Stimulated activated CD8-positive, alpha-beta memory T cell treated with anti-CD3 and anti-CD28 coated beads, Interleukin-15, amount 100 ng/mL, for 4 hours (primary cell): ENCODE data around the gene UBE3C.
A peak's percentile ranks its signal among the peaks of the same experiment; 100 is the strongest.
"Not testable (repeated sequence)": the region's sequence is repeated elsewhere in the genome, so short reads cannot be mapped to it uniquely, and the experiment has no call there.

Experiments
- DNase-seq, 2 donors: peaks; one replicate each; pipeline ENCODE4 v3.0.0-alpha.2; 2020; ENCODE audit warnings: low read depth in 2 of 2

Gene UBE3C

DNA sequence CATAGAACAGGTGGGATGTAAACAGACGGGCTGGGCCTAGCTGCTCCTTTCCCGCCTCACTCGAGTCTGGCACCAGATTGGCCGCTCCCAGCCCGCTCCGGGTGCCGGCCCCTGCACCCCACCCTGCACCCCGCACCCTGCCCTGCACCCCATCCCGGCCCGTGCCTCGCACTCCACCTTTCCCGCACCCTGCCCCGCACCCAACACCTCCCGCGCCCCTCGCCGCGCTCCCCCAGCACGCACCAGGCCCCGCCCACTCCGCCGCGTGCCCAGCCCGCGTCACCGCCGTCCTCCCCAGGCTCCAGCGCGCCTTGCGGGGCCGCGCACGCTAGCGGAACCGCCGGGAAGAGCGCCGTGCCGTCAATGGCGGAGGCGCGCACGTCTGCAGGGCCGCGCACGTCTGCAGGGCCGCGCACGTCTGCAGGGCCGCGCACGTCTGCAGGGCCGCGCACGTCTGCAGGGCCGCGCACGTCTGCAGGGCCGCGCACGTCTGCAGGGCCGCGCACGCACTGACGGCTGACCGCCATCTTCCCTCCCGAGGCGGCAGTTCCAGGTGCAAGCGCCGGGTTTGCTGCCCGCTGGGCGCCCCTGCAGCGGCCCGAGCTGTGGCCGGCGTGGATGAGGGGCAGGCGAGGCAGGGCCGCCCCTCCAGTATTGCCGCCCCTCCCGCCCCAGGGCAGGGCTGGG lies at the start of gene UBE3C:
Gene UBE3C, plus strand, starts transcription at position 503 of the 687 bp plus-strand sequence. CDS start 347 bp downstream, outside the sequence.
- DNase-seq = peak; percentile 78 to 83

DNA sequence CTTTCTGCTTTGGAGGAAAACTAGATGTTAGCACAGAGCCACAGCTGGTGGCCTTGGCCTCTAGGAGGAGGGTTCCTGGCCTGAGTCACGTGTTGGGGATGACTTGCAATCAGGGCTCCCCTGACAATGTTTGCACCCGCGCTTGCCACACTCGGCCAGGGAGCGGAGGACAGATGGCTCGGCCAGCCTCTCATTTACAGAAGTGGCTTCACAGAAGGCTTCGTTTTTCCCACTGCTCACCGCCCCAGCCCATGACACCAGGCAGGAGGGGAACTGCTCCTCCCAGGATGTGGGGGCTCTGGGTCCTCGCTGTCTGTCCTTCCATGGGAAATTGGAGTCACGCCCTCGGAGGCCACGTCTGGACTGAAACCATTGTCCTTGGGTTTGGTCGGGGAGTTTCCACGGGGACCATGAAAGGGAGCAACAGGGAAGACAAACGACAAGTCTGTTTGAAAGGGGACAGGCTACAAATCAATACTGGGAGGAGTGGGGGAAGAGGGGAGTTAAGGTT lies 49.6 kb upstream of the UBE3C start:
- DNase-seq = no peak

DNA sequence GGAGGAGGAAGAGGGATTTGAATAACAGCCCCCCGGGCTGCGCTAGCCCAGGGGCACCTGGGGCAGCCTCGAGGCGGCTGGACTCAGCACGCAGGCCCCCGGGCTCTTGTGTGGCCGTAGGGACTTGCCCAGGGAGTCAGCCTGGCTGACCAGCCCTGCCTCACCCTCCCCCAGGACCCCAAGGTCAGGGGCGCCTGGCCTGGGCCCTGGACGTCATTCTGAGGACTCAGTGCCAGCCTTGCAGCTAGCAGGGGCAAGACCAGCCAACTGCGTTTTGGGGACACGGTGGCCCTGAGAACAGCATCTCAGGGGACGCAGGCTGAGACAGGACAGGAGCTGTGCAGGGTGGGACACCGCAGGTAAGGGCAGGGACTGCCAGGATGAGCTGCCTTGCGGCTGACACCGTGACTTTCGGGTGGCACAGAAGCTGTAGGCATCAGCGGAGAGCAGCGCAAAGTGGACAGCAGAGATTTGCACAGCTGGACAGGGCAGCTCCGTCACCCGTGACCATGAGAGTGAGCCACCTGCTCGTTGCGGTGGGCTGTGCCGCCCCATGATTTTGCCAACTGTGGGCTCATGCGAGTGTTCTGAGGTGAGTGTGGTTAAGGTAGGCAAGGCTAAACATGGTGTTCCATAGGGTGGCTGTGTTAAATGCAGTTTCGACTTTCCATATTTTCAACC lies 48.1 kb upstream of the UBE3C start:
- DNase-seq = no peak

DNA sequence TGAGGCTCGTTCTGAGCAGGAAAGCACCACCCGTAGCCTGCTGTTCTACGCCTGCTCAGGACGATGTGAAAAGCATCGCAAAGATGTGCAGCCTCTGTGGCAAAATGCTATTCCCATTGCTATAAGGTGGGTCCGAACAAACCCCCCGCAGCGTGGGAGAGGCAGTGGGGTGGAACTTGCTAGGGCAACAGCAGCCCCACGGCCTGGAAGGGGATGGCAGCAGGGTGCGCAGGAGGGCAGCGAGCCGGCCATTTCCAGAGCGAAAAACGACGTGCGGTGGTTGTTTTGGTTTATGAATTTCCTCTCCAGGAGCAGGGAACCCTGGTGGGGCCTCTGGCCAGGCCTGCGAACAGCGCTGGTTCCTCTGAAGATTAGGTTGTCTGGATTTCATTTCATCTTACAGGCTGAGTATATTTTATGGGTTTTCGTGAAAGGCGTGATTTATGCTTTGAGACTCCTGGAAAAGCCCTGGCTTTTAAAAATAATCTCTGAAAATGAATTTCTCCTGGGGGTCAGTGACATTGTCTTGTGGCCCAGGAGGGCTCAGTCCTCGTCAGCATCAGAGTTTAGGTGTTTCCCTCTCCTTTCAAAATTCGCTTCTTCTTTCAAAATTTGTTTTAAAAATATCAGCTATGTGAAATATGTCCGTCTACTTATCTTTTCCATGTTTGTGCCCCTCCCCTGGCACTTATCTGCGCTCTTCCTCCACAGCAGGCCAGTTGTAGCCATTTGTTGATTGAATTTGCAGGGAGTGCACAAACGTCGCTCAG lies 42.3 kb upstream of the UBE3C start:
- no peak for DNase-seq

DNA sequence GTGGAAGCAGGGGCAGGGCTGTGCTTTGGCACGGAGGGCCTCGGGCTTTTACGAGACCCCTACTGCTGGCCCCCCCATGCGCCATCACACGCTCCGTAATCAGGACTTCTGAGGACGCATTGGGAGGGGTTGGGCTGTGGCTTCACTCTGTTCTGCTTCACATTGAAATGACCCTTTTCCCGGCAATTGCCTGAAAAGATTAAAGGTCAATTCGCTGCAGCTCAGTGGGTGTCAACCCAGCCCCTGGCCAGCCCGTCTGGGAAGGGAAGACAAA lies 41.7 kb upstream of the UBE3C start:
- DNase-seq = no peak

DNA sequence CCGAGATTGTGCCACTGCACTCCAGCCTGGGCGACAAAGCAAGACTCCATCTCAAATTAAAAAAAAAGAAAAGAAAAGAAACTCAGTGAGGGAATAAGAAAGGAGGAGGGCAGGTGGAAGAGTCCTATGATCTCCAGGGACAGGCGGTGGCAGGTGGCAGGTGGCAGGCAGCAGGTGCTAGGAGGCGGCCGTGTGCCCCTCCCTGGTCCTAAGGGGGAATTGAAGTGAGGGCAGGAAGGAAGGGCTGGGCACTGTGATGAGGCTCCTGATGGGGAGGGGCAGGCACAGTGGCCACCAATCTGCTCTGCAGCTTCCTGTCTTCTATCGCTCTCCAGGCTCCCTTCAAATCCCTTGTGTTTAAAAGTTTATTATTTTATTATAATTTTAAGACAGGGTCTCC lies 41.2 kb upstream of the UBE3C start:
- no peak for DNase-seq

DNA sequence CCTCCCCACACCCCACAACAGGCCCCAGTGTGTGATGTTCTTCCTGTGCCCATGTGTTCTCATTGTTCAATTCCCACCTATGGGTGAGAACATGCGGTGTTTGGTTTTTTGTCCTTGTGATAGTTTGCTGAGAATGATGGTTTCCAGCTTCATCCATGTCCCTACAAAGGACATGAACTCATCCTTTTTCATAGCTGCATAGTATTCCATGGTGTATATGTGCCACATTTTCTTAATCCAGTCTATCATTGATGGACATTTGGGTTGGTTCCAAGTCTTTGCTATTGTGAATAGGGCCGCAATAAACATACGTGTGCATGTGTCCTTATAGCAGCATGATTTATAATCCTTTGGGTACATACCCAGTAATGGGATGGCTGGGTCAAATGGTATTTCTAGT lies 38.7 kb upstream of the UBE3C start:
- DNase-seq = not testable (repeated sequence)

DNA sequence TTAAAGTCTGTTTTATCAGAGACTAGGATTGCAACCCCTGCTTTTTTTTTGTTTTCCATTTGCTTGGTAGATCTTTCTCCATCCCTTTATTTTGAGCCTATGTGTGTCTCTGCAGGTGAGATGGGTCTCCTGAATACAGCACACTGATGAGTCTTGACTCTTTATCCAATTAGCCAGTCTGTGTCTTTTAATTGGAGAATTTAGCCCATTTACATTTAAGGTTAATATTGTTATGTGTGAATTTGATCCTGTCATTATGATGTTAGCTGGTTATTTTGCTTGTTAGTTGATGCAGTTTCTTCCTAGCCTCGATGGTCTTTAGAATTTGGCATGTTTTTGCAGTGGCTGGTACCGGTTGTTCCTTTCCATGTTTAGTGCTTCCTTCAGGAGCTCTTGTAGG lies 35.1 kb upstream of the UBE3C start:
- not testable (repeated sequence) for DNase-seq

DNA sequence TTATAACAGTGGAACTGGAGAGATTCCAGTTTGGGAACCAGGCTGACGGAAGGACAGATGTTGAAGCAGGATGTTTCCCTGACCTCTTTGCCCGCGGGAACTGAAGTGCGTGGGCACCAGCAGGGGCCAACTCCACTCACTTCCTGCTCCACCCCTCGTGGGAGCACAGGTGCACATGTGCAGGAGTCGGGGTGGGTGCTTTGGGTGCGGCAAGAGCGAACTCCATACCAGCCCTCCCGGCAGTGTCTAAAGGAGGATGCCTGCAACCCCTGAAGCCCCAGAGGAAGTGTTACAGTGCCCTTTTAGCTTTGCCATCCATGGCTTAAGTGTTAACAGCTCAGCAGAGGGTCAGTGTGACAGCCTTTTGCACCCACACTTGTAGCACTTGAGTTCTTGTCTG lies 27.4 kb upstream of the UBE3C start:
- no peak for DNase-seq

DNA sequence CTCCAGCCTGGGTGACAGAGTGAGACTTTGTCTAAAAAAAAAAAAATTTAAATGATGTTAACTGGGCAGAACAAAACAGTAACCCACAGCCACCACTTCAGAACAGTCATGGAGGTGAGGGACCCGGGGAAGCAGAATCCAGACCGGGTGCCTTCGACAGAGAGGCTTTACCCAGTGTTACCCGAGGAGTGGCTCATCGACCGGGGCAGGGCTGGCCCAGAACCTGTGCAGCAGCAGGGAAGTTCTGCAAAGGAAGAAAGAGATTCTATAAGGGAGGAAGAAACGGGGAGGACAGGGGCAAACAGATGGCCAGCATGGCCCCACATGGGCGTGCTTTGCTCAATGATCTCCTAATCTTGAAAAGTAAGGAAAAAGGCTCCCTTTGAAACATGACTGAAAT lies 26.0 kb upstream of the UBE3C start:
- DNase-seq = no peak

DNA sequence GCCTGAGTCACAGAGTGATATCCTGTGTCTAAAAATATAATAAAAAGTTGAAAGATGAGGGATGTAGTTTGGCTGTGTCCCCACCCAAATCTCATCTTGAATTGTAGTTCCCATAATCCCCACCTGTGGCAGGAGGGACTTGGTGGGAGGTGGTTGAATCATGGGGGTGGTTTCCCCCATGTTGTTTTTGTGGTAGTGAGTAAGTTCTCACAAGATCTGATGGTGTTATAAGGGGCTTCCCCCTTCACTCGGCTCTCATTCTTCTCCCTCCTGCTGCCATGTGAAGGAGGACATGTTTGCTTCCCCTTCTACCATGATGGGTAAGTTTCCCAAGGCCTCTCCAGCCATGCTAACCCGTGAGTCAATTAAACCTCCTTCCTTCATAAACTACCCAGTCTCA lies 25.1 kb upstream of the UBE3C start:
- no peak for DNase-seq

DNA sequence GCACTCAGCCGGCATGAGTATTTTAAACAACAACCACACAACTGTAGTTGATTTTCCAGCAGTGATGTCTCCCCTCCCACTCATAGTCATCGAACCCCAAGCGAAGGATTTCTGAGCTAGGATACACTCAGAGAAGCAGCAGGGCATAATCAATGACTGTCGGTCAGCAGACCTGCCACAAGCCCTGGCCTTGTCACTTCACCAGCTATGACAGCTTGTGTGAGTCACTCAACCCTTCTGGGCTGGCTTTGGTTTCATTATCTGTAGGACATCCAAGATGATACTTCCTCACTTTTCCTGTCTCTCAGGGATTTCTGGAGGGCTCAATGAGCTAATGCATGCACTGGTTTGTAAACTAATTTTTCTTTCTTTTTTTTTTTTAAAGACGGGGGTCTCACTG lies 22.0 kb upstream of the UBE3C start:
- no peak for DNase-seq

DNA sequence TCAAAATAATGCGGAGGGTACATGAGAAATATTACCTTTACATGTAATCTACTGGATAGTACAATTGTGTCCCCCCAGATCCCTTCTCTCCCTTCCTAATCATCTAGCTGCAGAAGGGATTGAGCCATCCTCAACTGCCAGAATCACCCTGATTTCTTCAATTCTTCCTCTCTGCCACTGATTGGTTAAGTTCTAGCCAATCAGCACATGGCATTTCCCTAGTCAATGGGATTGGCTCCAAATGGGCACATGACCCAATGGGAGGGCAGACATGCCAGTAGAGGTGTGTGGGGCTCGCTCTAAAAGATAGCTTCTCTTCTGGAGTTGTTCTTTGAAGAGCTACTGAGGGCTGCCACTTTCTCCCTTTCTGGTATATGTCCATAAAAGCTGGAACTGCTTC lies 20.9 kb upstream of the UBE3C start:
- no peak for DNase-seq

DNA sequence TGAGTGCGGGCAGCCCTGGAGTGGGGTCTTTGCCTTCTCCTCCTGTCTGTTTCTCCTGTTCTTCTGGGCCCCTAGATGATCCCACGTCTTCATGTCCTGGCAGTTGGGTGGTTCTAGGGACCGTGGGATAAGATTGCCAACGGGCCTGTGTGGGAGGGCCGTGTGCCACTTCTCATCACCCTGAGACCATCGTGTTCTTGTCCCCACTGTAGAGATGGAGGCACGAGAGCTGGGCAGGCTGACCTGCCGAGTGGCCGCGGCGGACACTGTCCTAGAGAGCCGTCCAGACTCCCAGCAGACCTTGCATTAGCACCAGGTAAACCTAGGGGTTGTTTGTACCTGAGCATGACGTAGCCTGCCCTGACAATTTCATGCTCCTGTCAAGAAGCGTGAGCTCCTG lies 18.5 kb upstream of the UBE3C start:
- no peak for DNase-seq

DNA sequence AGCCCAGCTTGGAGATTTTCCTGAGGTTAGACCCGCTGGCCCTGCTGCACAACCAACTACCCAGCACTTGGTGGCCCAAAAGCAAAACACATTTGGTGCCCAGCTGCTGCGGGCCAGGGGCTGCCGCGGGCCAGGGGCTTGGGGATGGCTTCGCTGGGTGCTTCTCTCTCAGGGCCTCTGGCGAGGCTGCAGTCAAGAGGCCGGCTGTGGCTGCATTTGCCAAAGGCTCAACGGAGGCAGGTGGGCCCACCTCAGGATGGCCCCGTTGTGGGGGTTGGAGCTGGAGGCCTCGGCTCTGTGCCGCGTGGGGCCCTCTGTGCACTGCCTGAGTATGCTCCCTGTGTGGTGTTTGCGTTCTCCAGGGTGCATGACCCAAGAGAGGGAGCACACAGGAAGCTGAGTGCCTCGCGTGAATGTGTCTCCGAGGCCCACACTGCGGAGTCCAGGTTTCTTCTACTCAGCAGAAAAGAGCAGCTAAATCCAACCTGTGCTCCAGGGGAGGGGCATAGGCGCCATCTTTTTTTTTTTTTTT lies 17.5 kb upstream of the UBE3C start:
- DNase-seq = no peak

DNA sequence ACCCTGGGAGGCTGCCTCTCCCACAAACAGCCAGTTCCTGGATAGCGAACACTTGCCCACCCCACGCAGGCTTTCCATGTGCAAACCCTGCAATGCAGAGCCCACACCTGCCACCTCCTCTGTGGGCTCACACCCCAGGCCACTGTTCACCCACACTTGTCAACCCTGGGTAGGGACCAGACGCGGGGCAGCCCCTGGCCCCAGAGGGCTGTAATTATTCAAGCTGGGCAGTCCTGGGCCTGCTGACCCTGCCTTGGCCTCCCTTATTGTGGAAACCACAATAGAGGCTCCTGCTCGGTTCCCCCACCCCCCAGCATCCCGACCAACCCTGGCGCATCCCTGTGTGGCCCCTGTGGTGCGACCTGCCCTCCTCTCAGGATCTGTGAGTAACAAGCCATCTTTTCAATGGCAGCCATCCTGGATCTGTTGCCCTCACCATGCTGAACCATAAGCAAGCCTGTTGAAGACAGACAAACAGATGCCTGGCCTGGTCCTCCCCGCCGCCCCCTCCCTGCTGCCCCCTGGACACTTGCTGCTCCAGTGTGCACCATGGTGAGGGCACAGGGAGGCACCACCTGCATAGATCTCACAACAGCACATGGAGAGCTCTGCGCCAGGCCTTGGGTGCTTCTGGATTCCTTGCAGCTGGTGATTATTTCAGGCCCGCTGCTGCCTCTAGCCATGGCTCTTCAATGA lies 15.8 kb upstream of the UBE3C start:
- DNase-seq = no peak

DNA sequence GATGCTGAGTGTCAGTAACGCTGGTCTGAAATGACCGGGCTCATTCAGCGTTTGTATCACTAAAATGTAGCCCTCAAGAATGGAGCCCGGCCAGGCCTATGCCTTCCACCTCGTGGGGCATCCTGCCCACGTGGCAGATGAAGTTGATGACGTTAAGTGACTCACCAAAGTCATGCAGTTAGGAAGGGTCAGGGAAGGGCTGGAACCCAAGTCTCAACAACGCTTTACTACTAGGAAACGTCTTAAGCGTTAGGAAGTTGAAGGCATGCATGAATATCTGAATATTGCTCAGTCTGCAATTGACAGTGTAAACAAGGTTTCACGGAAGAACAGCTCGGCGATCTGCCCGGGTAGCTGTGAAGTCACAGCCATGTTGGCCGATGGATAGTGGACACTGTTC lies 14.0 kb upstream of the UBE3C start:
- no peak for DNase-seq

DNA sequence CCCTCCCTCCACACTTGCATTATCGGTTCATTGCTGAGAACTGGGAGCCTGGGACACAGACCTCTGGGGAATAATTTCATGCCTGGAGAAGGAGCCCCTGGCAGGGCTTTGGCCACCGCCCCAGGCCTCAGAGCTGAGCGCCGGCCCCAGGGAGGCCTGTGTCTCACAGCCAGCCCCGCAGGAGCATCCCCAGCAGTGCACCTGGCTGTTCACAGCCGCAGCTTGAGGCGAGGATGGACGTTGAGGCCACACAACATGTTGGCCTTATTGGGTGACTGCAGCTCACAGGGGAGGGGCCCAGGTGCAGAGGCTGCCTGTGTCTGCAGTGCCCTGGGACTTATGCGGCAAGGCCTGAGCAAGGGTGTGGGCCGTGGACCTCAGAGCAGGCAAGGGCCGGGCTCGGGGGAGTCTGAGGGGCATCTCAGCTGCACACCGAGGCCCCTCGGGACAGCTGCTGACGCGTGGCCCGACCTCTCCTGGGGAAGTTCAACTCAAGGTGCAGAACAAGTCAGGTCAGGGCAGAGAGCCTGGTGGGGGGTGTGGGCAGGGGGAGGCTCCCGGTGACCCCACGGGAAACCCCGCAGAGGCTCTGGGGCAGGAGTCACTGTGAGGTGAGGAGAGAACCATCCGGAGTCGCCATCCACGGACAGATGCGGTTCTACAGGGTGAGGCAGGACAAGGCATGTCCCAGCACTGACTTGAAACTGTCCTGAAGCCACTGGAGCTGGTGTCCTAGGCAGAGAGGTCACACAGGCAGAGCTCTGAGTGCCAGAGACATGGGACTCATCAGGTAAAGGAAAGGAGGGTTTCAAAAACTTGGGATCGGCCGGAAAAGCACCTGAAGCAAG lies 13.1 kb upstream of the UBE3C start:
- DNase-seq = no peak

DNA sequence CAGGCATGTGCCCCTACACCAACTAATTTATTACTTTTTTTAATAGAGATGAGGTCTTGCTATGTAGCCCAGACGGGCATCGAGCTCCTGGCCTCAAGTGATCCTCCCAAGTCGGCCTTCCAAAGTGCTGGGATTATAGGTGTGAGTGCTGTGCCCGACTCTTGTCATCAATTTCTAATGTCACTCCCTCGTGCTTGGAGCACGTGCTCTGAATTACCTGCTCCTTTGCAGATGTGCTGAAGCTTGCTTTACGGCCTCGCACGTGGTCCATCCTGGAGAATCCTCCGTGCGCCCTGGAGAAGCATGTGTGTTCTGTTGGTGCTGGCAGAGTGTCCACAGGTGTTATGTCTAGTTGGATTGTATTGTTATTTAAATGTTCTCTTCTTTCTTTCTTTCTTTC lies 11.8 kb upstream of the UBE3C start:
- no peak for DNase-seq

DNA sequence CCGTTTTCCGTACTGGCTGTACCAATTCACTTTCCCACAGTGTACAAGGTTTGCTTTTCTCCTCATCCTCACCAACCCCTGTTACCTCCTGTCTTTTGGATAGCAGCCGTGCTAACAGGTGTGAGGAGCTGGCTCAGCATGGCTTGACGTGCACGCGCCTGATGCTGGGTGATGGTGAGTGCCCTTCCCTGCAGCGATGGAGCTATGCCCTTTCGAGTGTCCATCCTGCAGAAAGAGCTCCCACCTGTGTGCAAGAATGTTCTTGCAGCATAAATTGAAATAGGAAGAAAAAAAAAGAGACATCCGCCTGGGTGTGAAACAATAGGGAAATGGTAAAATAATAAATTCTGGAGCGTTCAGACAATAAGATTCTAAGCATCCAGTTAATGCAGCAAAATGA lies 9.5 kb upstream of the UBE3C start:
- no peak for DNase-seq

DNA sequence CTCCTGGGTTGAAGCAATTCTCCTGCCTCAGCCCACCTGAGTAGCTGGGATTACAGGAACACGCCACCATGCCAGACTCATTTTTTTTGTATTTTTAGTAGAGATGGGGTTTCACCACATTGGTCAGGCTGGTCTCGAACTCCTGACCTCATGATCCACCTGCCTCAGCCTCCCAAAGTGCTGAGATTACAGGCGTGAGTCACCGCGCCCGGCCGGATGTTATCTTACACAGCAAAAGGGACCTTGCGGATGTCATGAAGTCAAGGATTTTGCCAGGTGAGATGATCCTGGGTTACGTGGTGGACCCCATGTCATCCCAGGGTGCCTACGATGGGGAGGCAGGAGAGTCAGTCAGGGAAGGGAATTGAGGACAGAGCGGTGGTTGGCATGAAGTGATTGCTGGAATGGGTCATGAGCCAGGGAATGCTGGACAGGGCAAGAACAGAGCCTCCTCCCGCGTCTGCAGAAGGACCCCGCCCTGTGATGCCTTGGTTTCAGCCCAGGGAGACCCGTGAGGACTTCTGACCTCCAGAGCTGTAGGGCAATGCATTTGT lies 8.7 kb upstream of the UBE3C start:
- no peak for DNase-seq
